ENCODE measurements around the gene ELMOD3.
"Not testable (repeated sequence)": the region's sequence is repeated elsewhere in the genome, so short reads cannot be mapped to it uniquely, and the experiment has no call there.

The ELMOD3 gene

DNA sequence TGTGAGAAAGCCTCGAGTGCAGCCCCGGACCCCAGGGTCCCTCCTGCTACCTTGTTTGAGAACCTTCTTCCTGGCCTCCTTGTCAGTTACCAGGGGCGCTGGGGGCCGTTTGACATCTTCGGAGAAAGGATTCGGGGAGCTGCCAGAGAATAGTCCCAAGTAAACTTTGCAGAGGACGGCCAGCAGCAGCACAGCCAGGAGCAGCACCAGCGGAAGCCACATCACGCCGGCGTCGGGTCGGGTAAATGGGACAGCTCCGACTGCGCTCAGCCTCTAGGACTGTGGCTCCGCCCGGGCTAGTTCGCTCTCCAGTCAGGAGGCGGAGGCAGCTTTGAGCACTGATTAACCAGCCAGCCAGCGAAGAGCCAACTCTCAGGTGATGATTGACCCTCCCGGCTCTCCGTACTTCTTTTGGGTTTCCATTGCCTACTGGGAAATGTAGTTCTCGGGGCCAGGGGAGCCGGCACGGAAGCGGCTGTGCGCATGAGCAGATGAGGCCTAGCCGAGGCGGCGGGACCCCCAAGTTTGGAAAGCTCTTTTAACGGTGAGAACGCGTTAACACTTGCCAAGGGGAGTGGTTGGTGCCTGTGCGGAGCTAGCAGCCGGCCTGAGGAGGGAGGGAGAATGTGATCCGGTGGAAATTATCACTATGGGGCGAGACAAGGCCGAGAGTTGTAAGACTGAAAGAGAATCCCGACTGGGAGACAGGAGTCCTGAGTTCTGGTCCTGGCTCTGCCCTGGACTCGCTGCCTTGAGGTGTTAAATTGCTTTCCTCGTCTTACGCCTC is at the start of gene ELMOD3, which contains the start of gene RETSAT:
Gene ELMOD3 (plus strand): TSS at position 484 of the 787 bp plus-strand sequence. CDS start 2,430 bp downstream, outside the sequence.
Gene RETSAT (minus strand): TSS at position 243 of the 787 bp plus-strand sequence. CDS start 21 bp downstream, at position 222.
- DNase-seq = peak; percentile 95

- DNase-seq = no peak
Observed at GRCh38 chr2:85307527-85307897, 47.1 kb upstream of the ELMOD3 start.

- DNase-seq = no peak
Observed at GRCh38 chr2:85308201-85308600, 46.4 kb upstream of the ELMOD3 start.

GRCh38 chr2:85308896-85309555 is 45.5 kb upstream of the ELMOD3 start:
- peak; percentile 84 for DNase-seq

DNA sequence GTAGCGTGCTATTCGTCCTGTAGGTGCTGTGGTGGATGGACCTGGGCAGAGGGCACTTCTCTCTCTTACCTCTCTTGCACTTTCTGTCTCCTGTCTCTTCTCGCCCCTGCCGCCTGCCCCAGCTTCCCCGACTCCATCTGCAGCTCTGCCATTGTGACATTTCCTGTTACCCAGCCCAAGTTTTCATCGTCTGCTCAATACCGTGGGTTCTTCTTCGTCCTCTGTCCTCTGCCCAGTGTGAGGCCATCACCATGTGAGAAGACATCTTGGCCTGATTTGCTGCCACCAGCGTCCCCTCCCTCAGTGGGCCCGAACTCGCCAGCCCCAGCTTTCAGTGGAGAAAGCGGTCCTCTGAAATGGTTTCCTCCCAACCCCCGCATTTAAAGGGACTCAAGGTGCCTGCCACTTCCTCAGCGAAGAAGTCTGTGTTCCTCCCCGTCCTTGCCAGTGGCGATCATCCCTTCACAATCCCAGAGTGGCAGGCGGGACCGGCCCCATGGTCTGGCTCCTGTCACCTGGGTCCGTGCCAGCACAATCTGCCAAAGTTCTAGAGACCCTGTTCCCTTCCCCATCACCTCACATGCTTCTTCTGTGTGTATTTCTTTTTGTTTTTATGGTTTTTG is 44.8 kb upstream of the ELMOD3 start:
- no peak for DNase-seq

- DNase-seq = no peak
Observed at GRCh38 chr2:85310330-85310729, 44.2 kb upstream of the ELMOD3 start.

GRCh38 chr2:85312404-85312803 is 42.2 kb upstream of the ELMOD3 start:
- no peak for DNase-seq

GRCh38 chr2:85314884-85315242 is 39.7 kb upstream of the ELMOD3 start:
- DNase-seq = no peak

- DNase-seq = not testable (repeated sequence)
Observed at GRCh38 chr2:85315921-85316320, 38.6 kb upstream of the ELMOD3 start.

DNA sequence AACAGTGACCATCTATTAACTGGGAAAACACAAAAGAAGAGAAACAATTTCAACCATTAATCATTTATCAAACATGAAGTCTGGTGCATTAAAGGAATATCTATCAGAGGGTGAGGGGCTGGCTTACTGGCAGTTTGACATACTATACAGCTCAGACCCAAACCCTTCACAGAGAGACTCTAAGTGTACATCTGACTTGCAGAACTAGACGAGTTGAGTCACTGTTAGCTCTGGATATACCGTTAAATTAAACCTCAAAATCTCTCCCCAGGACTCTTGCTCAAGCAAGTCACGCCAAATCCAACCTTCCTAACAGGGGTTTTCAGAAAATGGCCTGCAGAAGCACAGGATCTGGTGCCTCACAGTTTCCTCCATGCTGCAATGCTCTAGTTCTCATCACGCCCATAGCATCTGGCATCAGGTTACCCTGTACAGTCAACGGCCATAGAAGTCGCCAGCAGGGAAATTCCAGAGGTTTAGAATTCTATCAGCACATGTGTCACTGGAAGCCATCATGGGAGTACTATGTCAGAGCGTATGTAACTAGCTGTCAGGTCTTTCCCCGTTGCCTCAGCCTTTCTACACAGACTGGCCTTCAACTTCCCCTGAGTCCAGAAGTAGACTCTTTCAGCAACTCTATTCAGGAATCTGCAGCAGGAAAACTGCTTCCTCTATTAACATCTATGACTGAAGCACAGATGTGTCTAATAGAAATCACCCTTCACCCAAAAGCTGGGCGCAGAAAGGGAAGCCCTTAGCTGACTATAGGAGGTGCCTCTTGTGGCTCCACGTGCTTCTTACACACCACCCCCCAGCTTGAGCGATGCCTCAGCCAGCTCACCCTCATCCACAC is 36.1 kb upstream of the ELMOD3 start:
- DNase-seq = no peak

- no peak for DNase-seq
Observed at GRCh38 chr2:85319796-85320195, 34.8 kb upstream of the ELMOD3 start.

GRCh38 chr2:85323351-85323987 is 31.1 kb upstream of the ELMOD3 start:
- no peak for DNase-seq

DNA sequence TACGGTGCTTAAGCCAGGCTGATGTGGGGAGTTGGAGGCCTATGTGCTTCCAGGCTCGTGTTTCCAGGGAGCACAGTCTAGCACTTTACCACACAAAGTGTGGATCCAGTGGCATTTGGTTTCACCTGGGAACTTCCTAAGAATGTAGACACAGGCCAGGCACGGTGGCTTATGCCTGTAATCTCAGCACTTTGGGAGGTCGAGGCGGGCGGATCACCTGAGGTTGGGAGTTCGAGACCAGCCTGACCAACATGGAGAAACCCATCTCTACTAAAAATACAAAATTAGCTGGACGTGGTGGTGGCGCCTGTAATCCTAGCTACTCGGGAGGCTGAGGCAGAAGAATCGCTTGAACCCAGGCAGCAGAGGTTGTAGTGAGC is 30.6 kb upstream of the ELMOD3 start:
- not testable (repeated sequence) for DNase-seq

DNA sequence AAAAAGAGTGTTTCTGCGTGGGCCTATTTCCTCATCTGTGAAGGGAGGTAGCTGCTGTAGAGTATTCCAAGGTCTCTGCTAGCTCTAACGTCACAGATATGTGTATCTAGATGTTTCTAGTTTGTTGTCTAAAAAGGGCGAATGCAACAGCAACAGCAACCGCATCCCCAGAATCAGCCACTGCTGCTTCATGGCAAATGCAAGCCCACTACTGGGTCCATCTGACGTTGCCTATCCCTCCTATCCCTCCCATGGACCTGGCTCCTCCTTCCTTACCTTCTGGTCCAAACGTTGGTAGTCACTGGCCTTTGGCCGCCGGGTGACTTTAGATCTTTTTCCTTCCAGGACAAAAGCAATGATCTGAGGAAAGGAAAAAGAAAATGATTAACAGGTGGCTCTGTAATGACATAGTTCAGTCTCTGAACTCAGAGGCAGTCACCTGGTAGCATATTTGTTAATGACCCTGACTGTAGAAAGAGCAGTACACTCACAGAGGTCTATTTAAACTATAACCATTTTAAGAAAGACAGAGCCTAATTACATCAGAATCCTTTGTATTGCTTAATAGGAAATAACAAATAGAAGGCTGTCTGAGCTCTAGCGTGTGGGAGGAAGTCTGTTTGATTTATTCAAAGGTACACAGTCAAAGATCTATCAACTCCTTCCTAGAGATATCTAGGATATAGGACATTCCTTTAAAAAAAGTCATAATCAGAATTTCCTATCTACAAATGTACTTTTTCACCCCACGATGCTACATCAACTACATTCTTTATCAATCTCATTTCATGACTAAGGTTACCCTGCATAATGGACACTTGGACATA is 29.7 kb upstream of the ELMOD3 start:
- no peak for DNase-seq

DNA sequence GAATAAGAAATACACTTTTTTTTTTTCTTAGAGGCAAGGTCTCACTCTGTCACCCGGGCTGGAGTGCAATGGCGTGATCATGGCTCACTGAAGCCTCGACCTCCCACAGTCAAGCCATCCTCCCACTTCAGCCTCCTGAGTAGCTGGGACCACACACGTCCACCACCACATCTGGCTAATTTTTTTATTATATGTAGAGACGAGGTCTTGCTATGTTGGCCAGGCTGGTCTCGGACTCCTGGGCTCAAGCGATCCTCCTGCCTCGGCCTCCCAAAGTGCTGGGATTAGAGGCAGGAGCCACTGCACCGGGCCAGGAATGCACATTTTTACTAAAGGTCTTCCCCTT is 29.1 kb upstream of the ELMOD3 start:
- DNase-seq = no peak

- DNase-seq = no peak
Observed at GRCh38 chr2:85326406-85327159, 28.0 kb upstream of the ELMOD3 start.

- no peak for DNase-seq
Observed at GRCh38 chr2:85327160-85327821, 27.3 kb upstream of the ELMOD3 start.

- peak; percentile 85 for DNase-seq
Observed at GRCh38 chr2:85327822-85328617, 26.5 kb upstream of the ELMOD3 start, which contains the start of gene TGOLN2. TGOLN2 (minus strand) TSS chr2:85327989; CDS start chr2:85327962, 27 bp downstream.

DNA sequence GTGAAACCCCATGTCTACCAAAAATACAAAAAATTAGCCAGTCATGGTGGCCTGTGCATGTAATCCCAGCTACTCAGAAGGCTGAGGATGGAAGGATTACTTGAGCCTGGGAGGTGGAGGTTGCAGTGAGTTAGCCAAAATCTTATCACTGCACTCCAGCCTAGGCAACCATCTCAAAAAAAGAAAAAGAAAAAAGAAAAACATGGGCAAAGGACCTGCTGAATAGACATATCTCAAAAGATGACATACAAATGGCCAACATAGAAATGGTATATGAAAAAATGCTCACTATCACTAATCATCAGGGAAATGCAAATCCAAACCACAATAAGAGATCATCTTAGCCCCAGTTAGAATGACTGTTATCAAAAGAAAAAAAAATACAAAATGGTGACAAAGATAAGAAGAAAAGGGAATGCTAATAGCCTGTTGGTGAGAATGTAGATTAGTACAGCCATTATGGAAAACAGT is 25.4 kb upstream of the ELMOD3 start:
- DNase-seq = no peak
